HepG2 (cell line): Measurements from ENCODE around the gene PEX3. TPM values are rescaled to one million over a fixed set of nuclear protein-coding genes. Genes with fewer than 3 reads are reported as not detected.

Experiments used
- ATAC-seq: fragments of 200-7000 bp; cut with Tn5 transposase; 3 replicates; pipeline ENCODE4 v1.9.1; 2020; ENCODE audit warnings: mild to moderate bottlenecking, moderate library complexity
- Bru-seq: library from RNA; stranded (reverse); fragments of 400-500 nt; gene quantifications from one replicate; lab custom pipeline; 2021; lab: Mats Ljungman, UMichigan
- BruChase-seq, 2 experiments: library from RNA; stranded (reverse); fragments of 400-500 nt; gene quantifications; one replicate each; lab custom pipeline; 2021; lab: Mats Ljungman, UMichigan
- BruUV-seq: library from RNA; stranded (reverse); fragments of 400-500 nt; replicated peaks from 2 replicates; lab custom pipeline; 2021; lab: Mats Ljungman, UMichigan
- CTCF ChIA-PET: fragments of 300-600 bp; formaldehyde crosslinking; extraction: SDS; loops from one replicate; lab custom pipeline; 2021; ENCODE audit warnings: low total read pairs, inconsistent platforms, low intra/inter-chr PET ratio; lab: Yijun Ruan, JAX
- POLR2A ChIA-PET: fragments of 350-600 bp; sonication (Branson Sonifier 250); formaldehyde crosslinking; loops from one replicate; lab custom pipeline; 2020; ENCODE audit warnings: antibody characterized with exemption, inconsistent platforms; lab: Yijun Ruan, JAX
- DNase-seq: peaks from one replicate; pipeline ENCODE4 v3.0.0-alpha.2; 2015; ENCODE audit warnings: low spot score
- FAIRE-seq: peaks from 3 replicates; lab custom pipeline; 2011; peaks lifted over from hg19 to GRCh38; lab: Jason Lieb, UNC
- H2AFZ ChIP-seq: one replicate; pipeline ENCODE4 v1.6.1; 2011; ENCODE audit warnings: low read length, inconsistent platforms
- H3K27ac ChIP-seq: fragments of 300-600 bp; 3 replicates; pipeline ENCODE4 v1.8.0; 2011; ENCODE audit warnings: mixed run types, mild to moderate bottlenecking, mixed read lengths, low read length, inconsistent platforms; ENCODE audit not compliant: insufficient read depth; ENCODE audit errors: extremely low read length
- H3K27me3 ChIP-seq, 2 experiments: fragments of 200-600 bp in 1 of 2; 2 replicates in 1 of 2; 3 replicates in 1 of 2; pipeline versions ENCODE4 v1.6.0 to v1.8.0; 2011; ENCODE audit warnings: low read length in 2 of 2, mild to moderate bottlenecking in 2 of 2, moderate library complexity in 2 of 2, inconsistent platforms in 1 of 2; ENCODE audit not compliant: insufficient read depth in 2 of 2, control insufficient read depth in 1 of 2
- H3K36me3 ChIP-seq, 2 experiments: fragments of 200-600 bp in 1 of 2; replicated peaks in 1 of 2; 2 replicates in 1 of 2; 3 replicates in 1 of 2; pipeline versions ENCODE4 v1.5.1 to v1.8.0; 2011; ENCODE audit warnings: low read length in 2 of 2, inconsistent platforms in 1 of 2; ENCODE audit not compliant: insufficient read depth in 2 of 2, control insufficient read depth in 1 of 2
- H3K4me1 ChIP-seq: 2 replicates; pipeline ENCODE4 v1.5.1; 2012; ENCODE audit warnings: low read length, inconsistent platforms; ENCODE audit not compliant: insufficient read depth
- H3K4me2 ChIP-seq: 2 replicates; pipeline ENCODE4 v1.6.0; 2011; ENCODE audit warnings: low read depth, low read length, inconsistent platforms
- H3K4me3 ChIP-seq, 3 experiments: fragments of 200-600 bp in 1 of 3; sonication (generic), shearing (Covaris generic) in 1 of 3; replicated peaks in 1 of 3; 2 replicates each; pipeline ENCODE4 v1.5.1; 2011 to 2016; ENCODE audit warnings: low read length in 3 of 3, inconsistent platforms in 2 of 3, low read depth in 2 of 3, mild to moderate bottlenecking in 2 of 3, control low read depth in 1 of 3, mixed read lengths in 1 of 3; ENCODE audit not compliant: insufficient read depth in 1 of 3
- H3K79me2 ChIP-seq: one replicate; pipeline ENCODE4 v1.6.1; 2011; ENCODE audit warnings: low read length, inconsistent platforms; ENCODE audit not compliant: insufficient read depth
- H3K9ac ChIP-seq: 2 replicates; pipeline ENCODE4 v1.6.0; 2011; ENCODE audit warnings: mild to moderate bottlenecking, low read depth, low read length, inconsistent platforms; ENCODE audit not compliant: insufficient read depth
- H3K9me3 ChIP-seq: 2 replicates; pipeline ENCODE4 v1.5.1; 2012; ENCODE audit warnings: mild to moderate bottlenecking, low read length
- H4K20me1 ChIP-seq: 2 replicates; pipeline ENCODE4 v1.6.0; 2011; ENCODE audit warnings: inconsistent platforms, mild to moderate bottlenecking, low read length, moderate library complexity; ENCODE audit not compliant: insufficient read depth
- ATAD3A ChIP-seq: sonication (generic); formaldehyde crosslinking; IDR thresholded peaks from 2 replicates; pipeline ENCODE4 v1.4.0; 2020; ENCODE audit warnings: missing genetic modification reagents
- BRD4 ChIP-seq: sonication (generic); formaldehyde crosslinking; IDR thresholded peaks from 2 replicates; pipeline ENCODE4 v1.4.0; 2020; ENCODE audit warnings: missing genetic modification reagents
- KDM2A ChIP-seq: sonication (generic); formaldehyde crosslinking; IDR thresholded peaks from 2 replicates; pipeline ENCODE4 v1.4.0; 2020; ENCODE audit warnings: low read depth, missing genetic modification reagents, borderline replicate concordance
- MZF1 ChIP-seq: sonication (generic); formaldehyde crosslinking; IDR thresholded peaks from 2 replicates; pipeline ENCODE4 v1.8.1; 2023; ENCODE audit warnings: mild to moderate bottlenecking, missing genetic modification reagents, borderline replicate concordance
- NR1H2 ChIP-seq: sonication (generic); formaldehyde crosslinking; IDR thresholded peaks from 2 replicates; pipeline ENCODE4 v1.8.1; 2022; ENCODE audit warnings: low read depth, missing genetic modification reagents, borderline replicate concordance
- RBFOX2 ChIP-seq: fragments of 200-400 bp; formaldehyde crosslinking; IDR thresholded peaks from 2 replicates; pipeline ENCODE4 v1.6.1; 2017; ENCODE audit warnings: low read depth, mild to moderate bottlenecking, low read length
- SNAPC2 ChIP-seq: sonication (generic); formaldehyde crosslinking; IDR thresholded peaks from 2 replicates; pipeline ENCODE4 v1.8.1; 2022; ENCODE audit warnings: mild to moderate bottlenecking, missing genetic modification reagents
- ZNF17 ChIP-seq: sonication (generic); formaldehyde crosslinking; IDR thresholded peaks from 2 replicates; pipeline ENCODE4 v1.5.0; 2020; ENCODE audit warnings: mild to moderate bottlenecking, missing genetic modification reagents
- ZNF572 ChIP-seq: sonication (generic); formaldehyde crosslinking; IDR thresholded peaks from 2 replicates; pipeline ENCODE4 v1.5.1; 2020; ENCODE audit warnings: mild to moderate bottlenecking, missing genetic modification reagents
- WGBS: methylation state at CpG from one replicate; pipeline ENCODE4 v1.1.6; 2017; ENCODE audit warnings: low lambda C conversion rate; 5-methylcytosine and 5-hydroxymethylcytosine counted together
- in situ Hi-C: cut with HindIII; loops from 2 replicates; pipeline ENCODE4 v1.10.0; 2017; ENCODE audit warnings: low pct_unique_long_range_greater_than_20kb; ENCODE audit not compliant: extremely low pct_ligation_motif_present
- intact Hi-C: fragments of 100-400 bp; cut with micrococcal nuclease; formaldehyde crosslinking; loops from one replicate; pipeline ENCODE4 v1.10.0; 2022; ENCODE audit not compliant: unreplicated experiment
- long read RNA-seq, 2 experiments: library from RNA in 1 of 2; library from polyadenylated mRNA in 1 of 2; stranded (forward) in 1 of 2; unstranded in 1 of 2; transcript quantifications; one replicate each; pipeline ENCODE4 v2.0.0, GENCODE V29; 2019 to 2022
- polyA minus RNA-seq, 3 experiments: library from RNA; depleted of rRNA, polyadenylated mRNA; stranded (reverse); fragments of >200 nt; gene quantifications; 2 replicates each; pipeline ENCODE4 v1.2.3, GENCODE V29; 2011; ENCODE audit warnings: low replicate concordance in 1 of 3
- polyA plus RNA-seq, 8 experiments: library from polyadenylated mRNA; depleted of rRNA in 3 of 8; stranded (reverse) in 7 of 8; unstranded in 1 of 8; fragments of >200 nt; fragmentation: Illumina TruSeq in 4 of 8; extraction: Trizol in 4 of 8; gene quantifications; 2 replicates each; pipeline versions ENCODE4 v1.2.1 to v1.2.3, GENCODE V29; 2011 to 2016; ENCODE audit warnings: low read depth in 4 of 8, missing spikeins in 1 of 8, mixed read lengths in 1 of 8; ENCODE audit not compliant: insufficient read depth in 1 of 8
- total RNA-seq, 5 experiments: library from RNA; depleted of rRNA; stranded (reverse); fragments of >200 nt; fragmentation: Illumina TruSeq; extraction: Trizol; gene quantifications; 2 replicates each; pipeline ENCODE4 v1.2.3, GENCODE V29; 2016; ENCODE audit warnings: low read depth in 1 of 5
- TF ChIP-seq, protein P1 (sequence below): sonication (generic); formaldehyde crosslinking; IDR thresholded peaks from 2 replicates; pipeline ENCODE4 v1.4.0; 2020; ENCODE audit warnings: mild to moderate bottlenecking, missing genetic modification reagents
- TF ChIP-seq, protein P2 (sequence below), 2 experiments: sonication (generic) in 1 of 2; formaldehyde crosslinking in 1 of 2; IDR thresholded peaks; 2 replicates each; pipeline versions ENCODE4 v1.5.1 to v1.6.1; 2011 to 2020; ENCODE audit warnings: borderline replicate concordance in 1 of 2, low read depth in 1 of 2, low read length in 1 of 2, mild to moderate bottlenecking in 1 of 2, missing genetic modification reagents in 1 of 2, moderate library complexity in 1 of 2

Gene PEX3
- total RNA-seq (2016; rRNA removed; fragmentation: Illumina TruSeq; extraction: Trizol): 40.8 and 50.5 TPM in 2 replicates
- 5.8 and 6.4 TPM in 2 replicates for total RNA-seq (2016; cell fraction: cytosol; rRNA removed; fragmentation: Illumina TruSeq; extraction: Trizol; ENCODE audit: low read depth)
- total RNA-seq (2016; cell fraction: insoluble cytoplasmic fraction; rRNA removed; fragmentation: Illumina TruSeq; extraction: Trizol): 42.6 and 48.9 TPM in 2 replicates
- total RNA-seq (2016; cell fraction: membrane; rRNA removed; fragmentation: Illumina TruSeq; extraction: Trizol): 7.4 and 8.1 TPM in 2 replicates
- 38.5 and 40.8 TPM in 2 replicates for total RNA-seq (2016; cell fraction: nucleus; rRNA removed; fragmentation: Illumina TruSeq; extraction: Trizol)
- polyA plus RNA-seq (2011; rRNA removed): 23.8 and 30.9 TPM in 2 replicates
- polyA plus RNA-seq (2011; cell fraction: cytosol; rRNA removed): 11.9 and 12.0 TPM in 2 replicates
- 11.0 and 11.6 TPM in 2 replicates for polyA plus RNA-seq (2011; cell fraction: nucleus; rRNA removed)
- 15.2 and 23.5 TPM in 2 replicates for polyA plus RNA-seq (2012)
- polyA plus RNA-seq (2016; cell fraction: cytosol; fragmentation: Illumina TruSeq; extraction: Trizol; ENCODE audit: low read depth): 2.8 and 3.7 TPM in 2 replicates
- 50.8 and 51.6 TPM in 2 replicates for polyA plus RNA-seq (2016; cell fraction: insoluble cytoplasmic fraction; fragmentation: Illumina TruSeq; extraction: Trizol; ENCODE audit: low read depth)
- polyA plus RNA-seq (2016; cell fraction: membrane; fragmentation: Illumina TruSeq; extraction: Trizol; ENCODE audit: low read depth): 6.0 TPM in 2 replicates
- polyA plus RNA-seq (2016; cell fraction: nucleus; fragmentation: Illumina TruSeq; extraction: Trizol; ENCODE audit: insufficient read depth, low read depth): 46.8 and 53.0 TPM in 2 replicates
- polyA minus RNA-seq (2011; rRNA and poly(A)+ RNA removed; ENCODE audit: low replicate concordance): 20.4 and 21.0 TPM in 2 replicates
- 17.1 and 20.5 TPM in 2 replicates for polyA minus RNA-seq (2011; cell fraction: cytosol; rRNA and poly(A)+ RNA removed)
- polyA minus RNA-seq (2011; cell fraction: nucleus; rRNA and poly(A)+ RNA removed): 55.8 and 64.9 TPM in 2 replicates
- Bru-seq, nascent RNA: percentile 74 among the genes with signal in this experiment
- percentile 68 among the genes with signal in this experiment for BruChase-seq, experiment 1, labeled RNA remaining after a 6-hour chase
- BruChase-seq, experiment 2, labeled RNA remaining after a 2-hour chase: percentile 74 among the genes with signal in this experiment
- long read RNA-seq, experiment 1, transcript PEX3-201 (12 exons, 1,969 nt): major isoform, 39 of 46 reads
- long read RNA-seq, experiment 1, partial matches to known transcripts: 3 of 46 reads
- long read RNA-seq, experiment 1, other reads (novel, unspliced or antisense): 4 of 46 reads
- long read RNA-seq, experiment 2, transcript PEX3-201 (12 exons, 1,969 nt): major isoform, 8 of 15 reads
- long read RNA-seq, experiment 2, partial matches to known transcripts: 4 of 15 reads
- long read RNA-seq, experiment 2, other reads (novel, unspliced or antisense): 3 of 15 reads

GRCh38 chr6:143450453-143451371, at the start of gene PEX3, which contains the start of gene ADAT2:
Gene PEX3 (plus strand): TSS chr6:143450805. CDS start chr6:143451043, 238 bp downstream.
Gene ADAT2 (minus strand): TSS chr6:143450695. CDS start chr6:143450658, 37 bp downstream.
- TSS peak; percentile 76 for BruUV-seq
- FAIRE-seq (no peak), DNase-seq (peak; percentile 93), ATAC-seq (peak; percentile 99)
- Histone ChIP-seq H3K4me3 (peak within 1 kb of the TSS; percentile 73 to 96 (median 92)), H3K4me2 (peak within 1 kb of the TSS; percentile 90), H4K20me1 (no peaks in the 10 kb centered on the region), H3K79me2 (peaks cover 59% of the 10 kb centered on the region), H2AFZ (peak within 1 kb of the TSS; percentile 99), H3K27ac (peak within 1 kb of the TSS; percentile 86), H3K27me3 (no peaks in the 10 kb centered on the region; a peak in 2 of 5 replicates), H3K36me3 (peaks cover 0 to 2% of the 10 kb centered on the region in 2 experiments; a peak in 3 of 5 replicates), H3K9ac (peak within 1 kb of the TSS; percentile 93), H3K4me1 (peaks cover 36% of the 10 kb centered on the region), H3K9me3 (no peaks in the 10 kb centered on the region)
- CTCF ChIA-PET: no interaction called here
- intact Hi-C loops (loop anchor here (1.0 to 2.0 kb wide), 2 partner anchors 18 to 60 kb away; partner anchors contain the start of gene FUCA2), in situ Hi-C loops (no loop called here)
- POLR2A ChIA-PET: interaction anchor here (0.6 to 1.8 kb wide), 11 partner anchors 11 to 524 kb away, joined by 3 to 18 read pairs (median 4); partner anchors contain the start of gene LTV1
- WGBS: under 1% methylated on average over 52 of the region's 56 CpGs
- TF ChIP-seq ATAD3A (CRISPR knock-in tag) (0 out of 2 replicates have a peak, but pooled peaks have one; percentile 78), ZNF572 (CRISPR knock-in tag) (no peak; the same call in none of the 2 replicates), ZNF17 (CRISPR knock-in tag) (peak; percentile 80), KDM2A (peak; percentile 100), RBFOX2 (peak; percentile 94), NR1H2 (no peak), BRD4 (CRISPR knock-in tag) (peak; percentile 98), SNAPC2 (peak; percentile 90), MZF1 (CRISPR knock-in tag) (peak; percentile 42; the same call in 1 of the 2 replicates)
- TF ChIP-seq, protein P1, sequence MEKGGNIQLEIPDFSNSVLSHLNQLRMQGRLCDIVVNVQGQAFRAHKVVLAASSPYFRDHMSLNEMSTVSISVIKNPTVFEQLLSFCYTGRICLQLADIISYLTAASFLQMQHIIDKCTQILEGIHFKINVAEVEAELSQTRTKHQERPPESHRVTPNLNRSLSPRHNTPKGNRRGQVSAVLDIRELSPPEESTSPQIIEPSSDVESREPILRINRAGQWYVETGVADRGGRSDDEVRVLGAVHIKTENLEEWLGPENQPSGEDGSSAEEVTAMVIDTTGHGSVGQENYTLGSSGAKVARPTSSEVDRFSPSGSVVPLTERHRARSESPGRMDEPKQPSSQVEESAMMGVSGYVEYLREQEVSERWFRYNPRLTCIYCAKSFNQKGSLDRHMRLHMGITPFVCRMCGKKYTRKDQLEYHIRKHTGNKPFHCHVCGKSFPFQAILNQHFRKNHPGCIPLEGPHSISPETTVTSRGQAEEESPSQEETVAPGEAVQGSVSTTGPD (CRISPR knock-in tag): no peak
- TF ChIP-seq, protein P2, sequence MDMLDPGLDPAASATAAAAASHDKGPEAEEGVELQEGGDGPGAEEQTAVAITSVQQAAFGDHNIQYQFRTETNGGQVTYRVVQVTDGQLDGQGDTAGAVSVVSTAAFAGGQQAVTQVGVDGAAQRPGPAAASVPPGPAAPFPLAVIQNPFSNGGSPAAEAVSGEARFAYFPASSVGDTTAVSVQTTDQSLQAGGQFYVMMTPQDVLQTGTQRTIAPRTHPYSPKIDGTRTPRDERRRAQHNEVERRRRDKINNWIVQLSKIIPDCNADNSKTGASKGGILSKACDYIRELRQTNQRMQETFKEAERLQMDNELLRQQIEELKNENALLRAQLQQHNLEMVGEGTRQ (IDR thresholded peaks at IDR 0.05; ENCODE audit: low read depth, low read length): no peak
- TF ChIP-seq, protein P2 (CRISPR knock-in tag; IDR thresholded peaks at IDR 0.05; ENCODE audit: borderline replicate concordance): peak; percentile 22; the same call in 1 of the 2 replicates
